ENCODE data around the gene TOMM40L. TPM values are rescaled to one million over a fixed set of nuclear protein-coding genes. Genes with fewer than 3 reads are reported as not detected.

The TOMM40L gene
- total RNA-seq, 1 donor from 2014 or later, result 9.4 TPM

GRCh38 chr1:161192476-161193465, 33.1 kb upstream of the TOMM40L start:
- no peaks in the 10 kb centered on the region for H3K36me3 Mint-ChIP-seq (ENCODE audit: low read depth)
- H3K4me1 Mint-ChIP-seq (ENCODE audit: low read depth), result peaks cover 16% of the 10 kb centered on the region
- H3K9me3 Mint-ChIP-seq (ENCODE audit: low read depth), result no peaks in the 10 kb centered on the region
- peak; percentile 93 for DNase-seq (ENCODE audit: low spot score)
- H3K27ac Mint-ChIP-seq (ENCODE audit: unreplicated experiment), result peak overlapping the region; percentile 42
- peak; percentile 87 for TF ChIP-seq CTCF (IDR thresholded peaks at IDR 0.05)
- H3K4me3 Mint-ChIP-seq (ENCODE audit: unreplicated experiment), result no peak overlapping the region
- H3K27me3 Mint-ChIP-seq (ENCODE audit: low read depth), result no peaks in the 10 kb centered on the region

GRCh38 chr1:161193561-161194235, 32.2 kb upstream of the TOMM40L start:
- H3K36me3 Mint-ChIP-seq (ENCODE audit: low read depth), result no peaks in the 10 kb centered on the region
- H3K4me1 Mint-ChIP-seq (ENCODE audit: low read depth), result peaks cover 26% of the 10 kb centered on the region
- no peak overlapping the region for H3K4me3 Mint-ChIP-seq (ENCODE audit: unreplicated experiment)
- DNase-seq (ENCODE audit: low spot score), result peak; percentile 91
- no peak for TF ChIP-seq CTCF (IDR thresholded peaks at IDR 0.05)
- no peak overlapping the region for H3K27ac Mint-ChIP-seq (ENCODE audit: unreplicated experiment)
- H3K9me3 Mint-ChIP-seq (ENCODE audit: low read depth), result no peaks in the 10 kb centered on the region
- H3K27me3 Mint-ChIP-seq (ENCODE audit: low read depth), result no peaks in the 10 kb centered on the region

GRCh38 chr1:161195171-161195570, 30.7 kb upstream of the TOMM40L start:
- H3K9me3 Mint-ChIP-seq (ENCODE audit: low read depth), result no peaks in the 10 kb centered on the region
- H3K36me3 Mint-ChIP-seq (ENCODE audit: low read depth), result no peaks in the 10 kb centered on the region
- TF ChIP-seq CTCF (IDR thresholded peaks at IDR 0.05), result no peak
- peaks cover 34% of the 10 kb centered on the region for H3K4me1 Mint-ChIP-seq (ENCODE audit: low read depth)
- peak; percentile 38 for DNase-seq (ENCODE audit: low spot score)
- no peak overlapping the region for H3K4me3 Mint-ChIP-seq (ENCODE audit: unreplicated experiment)
- no peaks in the 10 kb centered on the region for H3K27me3 Mint-ChIP-seq (ENCODE audit: low read depth)
- no peak overlapping the region for H3K27ac Mint-ChIP-seq (ENCODE audit: unreplicated experiment)

GRCh38 chr1:161196111-161196510, 29.7 kb upstream of the TOMM40L start:
- Mint-ChIP-seq H3K4me3 (ENCODE audit: unreplicated experiment) (no peak overlapping the region), H3K4me1 (ENCODE audit: low read depth) (peaks cover 37% of the 10 kb centered on the region), H3K27me3 (ENCODE audit: low read depth) (no peaks in the 10 kb centered on the region), H3K27ac (ENCODE audit: unreplicated experiment) (no peak overlapping the region), H3K36me3 (ENCODE audit: low read depth) (no peaks in the 10 kb centered on the region), H3K9me3 (ENCODE audit: low read depth) (no peaks in the 10 kb centered on the region)
- no peak for TF ChIP-seq CTCF (IDR thresholded peaks at IDR 0.05)
- no peak for DNase-seq (ENCODE audit: low spot score)

Measured in chondrocyte (in vitro differentiated cells).